HL-60 (cell line): ENCODE measurements around the gene KCTD11.

Experiments
- GABPA ChIP-seq: IDR thresholded peaks from 2 replicates; pipeline ENCODE4 v1.6.1; 2012; ENCODE audit warnings: low read depth
- POLR2AphosphoS5 ChIP-seq: IDR thresholded peaks from 2 replicates; pipeline ENCODE4 v1.6.1; 2012; ENCODE audit warnings: low read depth
- SPI1 ChIP-seq: IDR thresholded peaks from 2 replicates; pipeline ENCODE4 v1.6.1; 2012; ENCODE audit warnings: low read depth, mild to moderate bottlenecking, borderline replicate concordance
- TF ChIP-seq, protein P1 (sequence below): IDR thresholded peaks from one replicate; pipeline ENCODE4 v1.5.1; 2011; ENCODE audit warnings: low read length, control low read depth, inconsistent platforms; ENCODE audit not compliant: insufficient read depth
- TF ChIP-seq, protein P2 (sequence below): IDR thresholded peaks from 2 replicates; pipeline ENCODE4 v1.6.1; 2012; ENCODE audit warnings: low read depth; ENCODE audit not compliant: insufficient replicate concordance

DNA sequence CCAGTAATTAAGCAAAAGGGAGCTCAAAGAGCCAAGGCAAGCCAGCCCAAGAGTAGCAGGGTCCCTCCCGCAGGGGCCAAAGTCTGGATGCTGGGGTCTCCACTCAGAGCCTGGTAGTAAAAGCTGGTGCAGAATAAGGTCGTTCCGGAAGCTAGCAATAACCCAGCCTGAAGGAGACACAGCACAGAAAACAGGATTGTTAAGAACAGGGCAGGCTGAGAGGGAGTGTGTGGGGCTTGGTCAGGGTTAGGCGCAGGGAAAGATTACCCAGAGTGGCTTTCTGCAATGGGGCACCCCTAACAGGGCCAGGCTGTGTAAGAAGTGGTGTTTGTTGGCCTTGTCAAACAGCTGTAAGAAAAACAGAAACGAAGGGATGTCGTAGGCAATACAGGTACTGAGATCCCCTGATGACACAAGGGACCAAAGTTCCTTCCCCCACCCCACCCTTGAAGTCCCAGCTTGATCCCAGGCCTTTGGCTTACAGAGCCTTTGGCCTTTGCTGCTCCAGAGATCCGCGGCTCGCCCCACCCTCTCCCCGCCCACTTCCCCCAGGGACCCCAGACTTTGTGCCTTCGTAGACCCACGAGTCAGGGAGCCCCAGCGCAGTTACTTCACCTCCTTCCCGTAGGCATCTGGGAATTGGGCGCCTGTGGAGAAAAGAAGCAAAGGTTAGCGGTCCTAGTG is 51.2 kb downstream of the KCTD11 start:
- TF ChIP-seq, protein P1, sequence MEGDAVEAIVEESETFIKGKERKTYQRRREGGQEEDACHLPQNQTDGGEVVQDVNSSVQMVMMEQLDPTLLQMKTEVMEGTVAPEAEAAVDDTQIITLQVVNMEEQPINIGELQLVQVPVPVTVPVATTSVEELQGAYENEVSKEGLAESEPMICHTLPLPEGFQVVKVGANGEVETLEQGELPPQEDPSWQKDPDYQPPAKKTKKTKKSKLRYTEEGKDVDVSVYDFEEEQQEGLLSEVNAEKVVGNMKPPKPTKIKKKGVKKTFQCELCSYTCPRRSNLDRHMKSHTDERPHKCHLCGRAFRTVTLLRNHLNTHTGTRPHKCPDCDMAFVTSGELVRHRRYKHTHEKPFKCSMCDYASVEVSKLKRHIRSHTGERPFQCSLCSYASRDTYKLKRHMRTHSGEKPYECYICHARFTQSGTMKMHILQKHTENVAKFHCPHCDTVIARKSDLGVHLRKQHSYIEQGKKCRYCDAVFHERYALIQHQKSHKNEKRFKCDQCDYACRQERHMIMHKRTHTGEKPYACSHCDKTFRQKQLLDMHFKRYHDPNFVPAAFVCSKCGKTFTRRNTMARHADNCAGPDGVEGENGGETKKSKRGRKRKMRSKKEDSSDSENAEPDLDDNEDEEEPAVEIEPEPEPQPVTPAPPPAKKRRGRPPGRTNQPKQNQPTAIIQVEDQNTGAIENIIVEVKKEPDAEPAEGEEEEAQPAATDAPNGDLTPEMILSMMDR, result no peak
- no peak for TF ChIP-seq POLR2AphosphoS5
- no peak for TF ChIP-seq GABPA
- TF ChIP-seq SPI1, result no peak
- TF ChIP-seq, protein P2, sequence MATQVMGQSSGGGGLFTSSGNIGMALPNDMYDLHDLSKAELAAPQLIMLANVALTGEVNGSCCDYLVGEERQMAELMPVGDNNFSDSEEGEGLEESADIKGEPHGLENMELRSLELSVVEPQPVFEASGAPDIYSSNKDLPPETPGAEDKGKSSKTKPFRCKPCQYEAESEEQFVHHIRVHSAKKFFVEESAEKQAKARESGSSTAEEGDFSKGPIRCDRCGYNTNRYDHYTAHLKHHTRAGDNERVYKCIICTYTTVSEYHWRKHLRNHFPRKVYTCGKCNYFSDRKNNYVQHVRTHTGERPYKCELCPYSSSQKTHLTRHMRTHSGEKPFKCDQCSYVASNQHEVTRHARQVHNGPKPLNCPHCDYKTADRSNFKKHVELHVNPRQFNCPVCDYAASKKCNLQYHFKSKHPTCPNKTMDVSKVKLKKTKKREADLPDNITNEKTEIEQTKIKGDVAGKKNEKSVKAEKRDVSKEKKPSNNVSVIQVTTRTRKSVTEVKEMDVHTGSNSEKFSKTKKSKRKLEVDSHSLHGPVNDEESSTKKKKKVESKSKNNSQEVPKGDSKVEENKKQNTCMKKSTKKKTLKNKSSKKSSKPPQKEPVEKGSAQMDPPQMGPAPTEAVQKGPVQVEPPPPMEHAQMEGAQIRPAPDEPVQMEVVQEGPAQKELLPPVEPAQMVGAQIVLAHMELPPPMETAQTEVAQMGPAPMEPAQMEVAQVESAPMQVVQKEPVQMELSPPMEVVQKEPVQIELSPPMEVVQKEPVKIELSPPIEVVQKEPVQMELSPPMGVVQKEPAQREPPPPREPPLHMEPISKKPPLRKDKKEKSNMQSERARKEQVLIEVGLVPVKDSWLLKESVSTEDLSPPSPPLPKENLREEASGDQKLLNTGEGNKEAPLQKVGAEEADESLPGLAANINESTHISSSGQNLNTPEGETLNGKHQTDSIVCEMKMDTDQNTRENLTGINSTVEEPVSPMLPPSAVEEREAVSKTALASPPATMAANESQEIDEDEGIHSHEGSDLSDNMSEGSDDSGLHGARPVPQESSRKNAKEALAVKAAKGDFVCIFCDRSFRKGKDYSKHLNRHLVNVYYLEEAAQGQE, result no peak
